WTC11 (cell line): ENCODE results near the gene BAZ2A. TPM values are rescaled to one million over a fixed set of nuclear protein-coding genes. Genes with fewer than 3 reads are reported as not detected.

Source experiments
- ATAC-seq: fragments of 200-7000 bp; cut with Tn5 transposase; 2 replicates; pipeline ENCODE4 v1.10.0; 2021; ENCODE audit warnings: mild to moderate bottlenecking, moderate library complexity
- Bru-seq: library from RNA; stranded (reverse); fragments of 400-500 nt; gene quantifications from one replicate; lab custom pipeline; 2021; lab: Mats Ljungman, UMichigan
- CTCF ChIA-PET: fragments of 300-600 bp; sonication (Branson Sonifier 250); formaldehyde crosslinking; loops from one replicate; lab custom pipeline; 2021; ENCODE audit warnings: antibody characterized with exemption; lab: Charles Lee
- POLR2A ChIA-PET: fragments of 350-600 bp; sonication (Branson Sonifier 250); formaldehyde crosslinking; loops from one replicate; lab custom pipeline; 2021; ENCODE audit warnings: antibody characterized with exemption; lab: Charles Lee
- DNase-seq: peaks from one replicate; pipeline ENCODE4 v3.0.0; 2021; ENCODE audit warnings: low spot score
- H3K27ac Mint-ChIP-seq: 2 replicates; pipeline ENCODE4 v1.8.0; 2021; ENCODE audit warnings: mixed read lengths
- H3K27me3 Mint-ChIP-seq: 2 replicates; pipeline ENCODE4 v1.8.0; 2021; ENCODE audit warnings: low read depth, mild to moderate bottlenecking, moderate library complexity, mixed read lengths
- H3K36me3 Mint-ChIP-seq: 2 replicates; pipeline ENCODE4 v1.8.0; 2021; ENCODE audit warnings: mixed read lengths
- H3K4me1 Mint-ChIP-seq: 2 replicates; pipeline ENCODE4 v1.8.0; 2022; ENCODE audit warnings: mixed read lengths
- H3K4me3 Mint-ChIP-seq: 2 replicates; pipeline ENCODE4 v1.8.0; 2021; ENCODE audit warnings: mild to moderate bottlenecking, moderate library complexity, mixed read lengths
- H3K9me3 Mint-ChIP-seq: 2 replicates; pipeline ENCODE4 v1.8.0; 2021; ENCODE audit warnings: mixed read lengths
- ATF2 ChIP-seq: sonication (generic); formaldehyde crosslinking; IDR thresholded peaks from 2 replicates; pipeline ENCODE4 v1.8.1; 2022; ENCODE audit warnings: low read depth, missing genetic modification reagents, borderline replicate concordance
- CBFB ChIP-seq: sonication (generic); formaldehyde crosslinking; IDR thresholded peaks from 2 replicates; pipeline ENCODE4 v1.8.1; 2022; ENCODE audit warnings: mild to moderate bottlenecking, low read depth, missing genetic modification reagents
- CTCF ChIP-seq: fragments of 200-600 bp; IDR thresholded peaks from 2 replicates; pipeline ENCODE4 v1.8.0; 2022; ENCODE audit warnings: antibody characterized with exemption
- FOXP4 ChIP-seq: sonication (generic); formaldehyde crosslinking; IDR thresholded peaks from 2 replicates; pipeline ENCODE4 v1.8.0; 2022; ENCODE audit warnings: mild to moderate bottlenecking, missing genetic modification reagents
- MLX ChIP-seq: sonication (generic); formaldehyde crosslinking; IDR thresholded peaks from 2 replicates; pipeline ENCODE4 v1.8.1; 2023; ENCODE audit warnings: mild to moderate bottlenecking, missing genetic modification reagents, moderate library complexity
- NR2C2 ChIP-seq: sonication (generic); formaldehyde crosslinking; IDR thresholded peaks from 2 replicates; pipeline ENCODE4 v1.8.0; 2022; ENCODE audit warnings: mild to moderate bottlenecking, missing genetic modification reagents
- PREB ChIP-seq: sonication (generic); formaldehyde crosslinking; IDR thresholded peaks from 2 replicates; pipeline ENCODE4 v1.8.1; 2022; ENCODE audit warnings: mild to moderate bottlenecking, missing genetic modification reagents, moderate library complexity, borderline replicate concordance
- SMAD4 ChIP-seq: sonication (generic); formaldehyde crosslinking; IDR thresholded peaks from 2 replicates; pipeline ENCODE4 v1.8.0; 2022; ENCODE audit warnings: mild to moderate bottlenecking, missing genetic modification reagents
- TEAD1 ChIP-seq: sonication (generic); formaldehyde crosslinking; IDR thresholded peaks from 2 replicates; pipeline ENCODE4 v1.8.0; 2022; ENCODE audit warnings: mild to moderate bottlenecking, missing genetic modification reagents
- TP53 ChIP-seq: sonication (generic); formaldehyde crosslinking; IDR thresholded peaks from 2 replicates; pipeline ENCODE4 v1.8.1; 2023; ENCODE audit warnings: mild to moderate bottlenecking, missing genetic modification reagents
- ZNF121 ChIP-seq: sonication (generic); formaldehyde crosslinking; IDR thresholded peaks from 2 replicates; pipeline ENCODE4 v1.8.0; 2023; ENCODE audit warnings: missing genetic modification reagents
- ZNF232 ChIP-seq: sonication (generic); formaldehyde crosslinking; IDR thresholded peaks from 2 replicates; pipeline ENCODE4 v1.8.0; 2022; ENCODE audit warnings: mild to moderate bottlenecking, missing genetic modification reagents
- ZNF317 ChIP-seq: sonication (generic); formaldehyde crosslinking; IDR thresholded peaks from 2 replicates; pipeline ENCODE4 v1.8.1; 2023; ENCODE audit warnings: low read depth, mild to moderate bottlenecking, moderate library complexity, missing genetic modification reagents, borderline replicate concordance
- ZNF416 ChIP-seq: fragments of 250-450 bp; sonication (Bioruptor Pico); IDR thresholded peaks from 2 replicates; pipeline ENCODE4 v1.9.0; 2021; ENCODE audit warnings: mild to moderate bottlenecking, inconsistent platforms
- ZNF671 ChIP-seq: fragments of 250-450 bp; sonication (Bioruptor Pico); IDR thresholded peaks from 2 replicates; pipeline ENCODE4 v1.8.0; 2021; ENCODE audit warnings: mild to moderate bottlenecking
- long read RNA-seq, 3 experiments: library from RNA in 1 of 3; library from capped mRNA in 1 of 3; library from polyadenylated mRNA in 1 of 3; unstranded in 2 of 3; stranded (forward) in 1 of 3; transcript quantifications; one replicate each; pipeline ENCODE4 v2.0.0, GENCODE V29; 2021
- total RNA-seq: library from RNA; stranded (reverse); gene quantifications from 3 replicates; pipeline ENCODE4 v1.2.3, GENCODE V29; 2021
- TF ChIP-seq, protein P1 (sequence below): sonication (generic); formaldehyde crosslinking; conservative IDR thresholded peaks from 2 replicates; pipeline ENCODE4 v1.8.1; 2022; ENCODE audit warnings: mild to moderate bottlenecking, missing genetic modification reagents
- TF ChIP-seq, protein P2 (sequence below): fragments of 250-450 bp; sonication (Bioruptor Pico); IDR thresholded peaks from 2 replicates; pipeline ENCODE4 v1.9.0; 2021; ENCODE audit warnings: mild to moderate bottlenecking, borderline replicate concordance
- TF ChIP-seq, protein P3 (sequence below): fragments of 250-450 bp; sonication (Bioruptor Pico); IDR thresholded peaks from 2 replicates; pipeline ENCODE4 v1.9.0; 2021; ENCODE audit warnings: mild to moderate bottlenecking
- TF ChIP-seq, protein P4 (sequence below): fragments of 250-450 bp; sonication (Bioruptor Pico); IDR thresholded peaks from 2 replicates; pipeline ENCODE4 v1.8.0; 2021; ENCODE audit warnings: mild to moderate bottlenecking

Gene BAZ2A
- total RNA-seq: 103 to 114 TPM (median 108 TPM) in 3 replicates
- Bru-seq, nascent RNA: percentile 76 among the genes with signal in this experiment
- long read RNA-seq, experiment 1, full-length matches to known transcripts: 18 of 170 reads
- long read RNA-seq, experiment 1, partial matches to known transcripts: 82 of 170 reads
- long read RNA-seq, experiment 1, other reads (novel, unspliced or antisense): 70 of 170 reads
- long read RNA-seq, experiment 2, partial matches to known transcripts: 52 of 120 reads
- long read RNA-seq, experiment 2, other reads (novel, unspliced or antisense): 68 of 120 reads
- long read RNA-seq, experiment 3, partial matches to known transcripts: 2 of 3 reads
- long read RNA-seq, experiment 3, other reads (novel, unspliced or antisense): 1 of 3 reads

GRCh38 chr12:56630180-56630632 is at the start of gene BAZ2A:
Gene BAZ2A (minus strand): TSS chr12:56630326. CDS start chr12:56617530, 12,796 bp downstream.
- H3K27ac Mint-ChIP-seq: peak within 1 kb of the TSS; percentile 66
- peaks cover 12% of the 10 kb centered on the region for H3K36me3 Mint-ChIP-seq
- peak; percentile 94 for DNase-seq
- no peaks in the 10 kb centered on the region for H3K27me3 Mint-ChIP-seq
- peak within 1 kb of the TSS; percentile 92 for H3K4me3 Mint-ChIP-seq
- H3K9me3 Mint-ChIP-seq: no peaks in the 10 kb centered on the region
- POLR2A ChIA-PET: interaction anchor here (1.0 kb wide), 1 partner anchor 34 kb away, joined by 3 read pairs; no protein-coding TSS in a partner anchor
- ATAC-seq: peak; percentile 16
- CTCF ChIA-PET: interaction anchor here (0.6 to 1.8 kb wide), 5 partner anchors 33 to 627 kb away, joined by 3 to 6 read pairs (median 4); partner anchors contain the start of gene PTGES3
- H3K4me1 Mint-ChIP-seq: peaks cover 55% of the 10 kb centered on the region
- TF ChIP-seq, protein P1, sequence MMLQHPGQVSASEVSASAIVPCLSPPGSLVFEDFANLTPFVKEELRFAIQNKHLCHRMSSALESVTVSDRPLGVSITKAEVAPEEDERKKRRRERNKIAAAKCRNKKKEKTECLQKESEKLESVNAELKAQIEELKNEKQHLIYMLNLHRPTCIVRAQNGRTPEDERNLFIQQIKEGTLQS (CRISPR knock-in tag): no peak
- no peak for TF ChIP-seq ATF2
- no peak for TF ChIP-seq PREB (CRISPR knock-in tag)
- TF ChIP-seq, protein P2, sequence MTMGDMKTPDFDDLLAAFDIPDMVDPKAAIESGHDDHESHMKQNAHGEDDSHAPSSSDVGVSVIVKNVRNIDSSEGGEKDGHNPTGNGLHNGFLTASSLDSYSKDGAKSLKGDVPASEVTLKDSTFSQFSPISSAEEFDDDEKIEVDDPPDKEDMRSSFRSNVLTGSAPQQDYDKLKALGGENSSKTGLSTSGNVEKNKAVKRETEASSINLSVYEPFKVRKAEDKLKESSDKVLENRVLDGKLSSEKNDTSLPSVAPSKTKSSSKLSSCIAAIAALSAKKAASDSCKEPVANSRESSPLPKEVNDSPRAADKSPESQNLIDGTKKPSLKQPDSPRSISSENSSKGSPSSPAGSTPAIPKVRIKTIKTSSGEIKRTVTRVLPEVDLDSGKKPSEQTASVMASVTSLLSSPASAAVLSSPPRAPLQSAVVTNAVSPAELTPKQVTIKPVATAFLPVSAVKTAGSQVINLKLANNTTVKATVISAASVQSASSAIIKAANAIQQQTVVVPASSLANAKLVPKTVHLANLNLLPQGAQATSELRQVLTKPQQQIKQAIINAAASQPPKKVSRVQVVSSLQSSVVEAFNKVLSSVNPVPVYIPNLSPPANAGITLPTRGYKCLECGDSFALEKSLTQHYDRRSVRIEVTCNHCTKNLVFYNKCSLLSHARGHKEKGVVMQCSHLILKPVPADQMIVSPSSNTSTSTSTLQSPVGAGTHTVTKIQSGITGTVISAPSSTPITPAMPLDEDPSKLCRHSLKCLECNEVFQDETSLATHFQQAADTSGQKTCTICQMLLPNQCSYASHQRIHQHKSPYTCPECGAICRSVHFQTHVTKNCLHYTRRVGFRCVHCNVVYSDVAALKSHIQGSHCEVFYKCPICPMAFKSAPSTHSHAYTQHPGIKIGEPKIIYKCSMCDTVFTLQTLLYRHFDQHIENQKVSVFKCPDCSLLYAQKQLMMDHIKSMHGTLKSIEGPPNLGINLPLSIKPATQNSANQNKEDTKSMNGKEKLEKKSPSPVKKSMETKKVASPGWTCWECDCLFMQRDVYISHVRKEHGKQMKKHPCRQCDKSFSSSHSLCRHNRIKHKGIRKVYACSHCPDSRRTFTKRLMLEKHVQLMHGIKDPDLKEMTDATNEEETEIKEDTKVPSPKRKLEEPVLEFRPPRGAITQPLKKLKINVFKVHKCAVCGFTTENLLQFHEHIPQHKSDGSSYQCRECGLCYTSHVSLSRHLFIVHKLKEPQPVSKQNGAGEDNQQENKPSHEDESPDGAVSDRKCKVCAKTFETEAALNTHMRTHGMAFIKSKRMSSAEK (CRISPR knock-in tag): 0 out of 2 replicates have a peak, but pooled peaks have one; percentile 52
- TF ChIP-seq ZNF121 (CRISPR knock-in tag): 0 out of 2 replicates have a peak, but pooled peaks have one; percentile 15
- TF ChIP-seq FOXP4 (CRISPR knock-in tag): peak; percentile 66; the same call in 1 of the 2 replicates
- peak; percentile 29; the same call in 1 of the 2 replicates for TF ChIP-seq ZNF416 (CRISPR knock-in tag)
- no peak for TF ChIP-seq MLX (CRISPR knock-in tag)
- TF ChIP-seq NR2C2 (CRISPR knock-in tag): no peak
- no peak for TF ChIP-seq CTCF
- TF ChIP-seq CBFB (CRISPR knock-in tag): no peak; the same call in 1 of the 2 replicates
- TF ChIP-seq SMAD4: no peak
- TF ChIP-seq, protein P3, sequence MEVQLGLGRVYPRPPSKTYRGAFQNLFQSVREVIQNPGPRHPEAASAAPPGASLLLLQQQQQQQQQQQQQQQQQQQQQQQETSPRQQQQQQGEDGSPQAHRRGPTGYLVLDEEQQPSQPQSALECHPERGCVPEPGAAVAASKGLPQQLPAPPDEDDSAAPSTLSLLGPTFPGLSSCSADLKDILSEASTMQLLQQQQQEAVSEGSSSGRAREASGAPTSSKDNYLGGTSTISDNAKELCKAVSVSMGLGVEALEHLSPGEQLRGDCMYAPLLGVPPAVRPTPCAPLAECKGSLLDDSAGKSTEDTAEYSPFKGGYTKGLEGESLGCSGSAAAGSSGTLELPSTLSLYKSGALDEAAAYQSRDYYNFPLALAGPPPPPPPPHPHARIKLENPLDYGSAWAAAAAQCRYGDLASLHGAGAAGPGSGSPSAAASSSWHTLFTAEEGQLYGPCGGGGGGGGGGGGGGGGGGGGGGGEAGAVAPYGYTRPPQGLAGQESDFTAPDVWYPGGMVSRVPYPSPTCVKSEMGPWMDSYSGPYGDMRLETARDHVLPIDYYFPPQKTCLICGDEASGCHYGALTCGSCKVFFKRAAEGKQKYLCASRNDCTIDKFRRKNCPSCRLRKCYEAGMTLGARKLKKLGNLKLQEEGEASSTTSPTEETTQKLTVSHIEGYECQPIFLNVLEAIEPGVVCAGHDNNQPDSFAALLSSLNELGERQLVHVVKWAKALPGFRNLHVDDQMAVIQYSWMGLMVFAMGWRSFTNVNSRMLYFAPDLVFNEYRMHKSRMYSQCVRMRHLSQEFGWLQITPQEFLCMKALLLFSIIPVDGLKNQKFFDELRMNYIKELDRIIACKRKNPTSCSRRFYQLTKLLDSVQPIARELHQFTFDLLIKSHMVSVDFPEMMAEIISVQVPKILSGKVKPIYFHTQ (CRISPR knock-in tag): no peak
- TF ChIP-seq ZNF232 (CRISPR knock-in tag): no peak
- no peak; the same call in 1 of the 2 replicates for TF ChIP-seq ZNF671 (CRISPR knock-in tag)
- TF ChIP-seq TEAD1 (CRISPR knock-in tag): peak; percentile 76; the same call in 1 of the 2 replicates
- no peak for TF ChIP-seq TP53 (CRISPR knock-in tag)
- TF ChIP-seq, protein P4, sequence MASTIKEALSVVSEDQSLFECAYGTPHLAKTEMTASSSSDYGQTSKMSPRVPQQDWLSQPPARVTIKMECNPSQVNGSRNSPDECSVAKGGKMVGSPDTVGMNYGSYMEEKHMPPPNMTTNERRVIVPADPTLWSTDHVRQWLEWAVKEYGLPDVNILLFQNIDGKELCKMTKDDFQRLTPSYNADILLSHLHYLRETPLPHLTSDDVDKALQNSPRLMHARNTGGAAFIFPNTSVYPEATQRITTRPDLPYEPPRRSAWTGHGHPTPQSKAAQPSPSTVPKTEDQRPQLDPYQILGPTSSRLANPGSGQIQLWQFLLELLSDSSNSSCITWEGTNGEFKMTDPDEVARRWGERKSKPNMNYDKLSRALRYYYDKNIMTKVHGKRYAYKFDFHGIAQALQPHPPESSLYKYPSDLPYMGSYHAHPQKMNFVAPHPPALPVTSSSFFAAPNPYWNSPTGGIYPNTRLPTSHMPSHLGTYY: no peak
- no peak for TF ChIP-seq ZNF317
